UCSD-AML1 (cell line): ENCODE measurements around the gene CYTH3.
A peak's percentile ranks its signal among the peaks of the same experiment; 100 is the strongest.
"Not testable (repeated sequence)": the region's sequence is repeated elsewhere in the genome, so short reads cannot be mapped to it uniquely, and the experiment has no call there.

Source experiments
- DNase-seq: peaks from one replicate; lab custom pipeline; 2025; ENCODE audit not compliant: unreplicated experiment; lab: John Stamatoyannopoulos, UW

The CYTH3 gene

GRCh38 chr7:6232534-6232933, 39.9 kb downstream of the CYTH3 start:
- peak; percentile 28 for DNase-seq

GRCh38 chr7:6232116-6232515, 40.3 kb downstream of the CYTH3 start:
- DNase-seq = no peak

- DNase-seq = no peak
Observed at GRCh38 chr7:6231184-6231583, 41.2 kb downstream of the CYTH3 start.

GRCh38 chr7:6229284-6229683, 43.1 kb downstream of the CYTH3 start:
- not testable (repeated sequence) for DNase-seq

- no peak for DNase-seq
Observed at GRCh38 chr7:6228361-6229229, 43.8 kb downstream of the CYTH3 start.

- no peak for DNase-seq
Observed at GRCh38 chr7:6227294-6227846, 45.1 kb downstream of the CYTH3 start.

GRCh38 chr7:6226194-6226799, 46.1 kb downstream of the CYTH3 start:
- DNase-seq = no peak

GRCh38 chr7:6223411-6223810, 49.0 kb downstream of the CYTH3 start:
- not testable (repeated sequence) for DNase-seq

GRCh38 chr7:6223010-6223409, 49.4 kb downstream of the CYTH3 start:
- not testable (repeated sequence) for DNase-seq

GRCh38 chr7:6221340-6222319, 50.8 kb downstream of the CYTH3 start:
- DNase-seq = no peak

- no peak for DNase-seq
Observed at GRCh38 chr7:6218329-6218728, 54.1 kb downstream of the CYTH3 start.

GRCh38 chr7:6212008-6212407, 60.4 kb downstream of the CYTH3 start:
- DNase-seq = no peak

- DNase-seq = no peak
Observed at GRCh38 chr7:6210621-6211372, 61.6 kb downstream of the CYTH3 start.

GRCh38 chr7:6209340-6209739, 63.1 kb downstream of the CYTH3 start:
- no peak for DNase-seq

GRCh38 chr7:6208573-6209328, 63.7 kb downstream of the CYTH3 start:
- no peak for DNase-seq

GRCh38 chr7:6205971-6206660, 66.3 kb downstream of the CYTH3 start:
- DNase-seq = no peak

- no peak for DNase-seq
Observed at GRCh38 chr7:6203381-6203780, 69.0 kb downstream of the CYTH3 start.

GRCh38 chr7:6202117-6202516, 70.3 kb downstream of the CYTH3 start:
- no peak for DNase-seq

- DNase-seq = no peak
Observed at GRCh38 chr7:6200971-6201370, 71.5 kb downstream of the CYTH3 start.
